GM19372 (cell line): ENCODE results near the gene NTN5.
"Not testable (repeated sequence)": the region's sequence is repeated elsewhere in the genome, so short reads cannot be mapped to it uniquely, and the experiment has no call there.

Source experiments
- ATAC-seq: cut with Tn5 transposase; IDR thresholded peaks from one replicate; pipeline ENCODE4 v1.9.1; 2021; ENCODE audit warnings: mild to moderate bottlenecking, low read depth, moderate library complexity; ENCODE audit not compliant: unreplicated experiment

NTN5 gene

DNA sequence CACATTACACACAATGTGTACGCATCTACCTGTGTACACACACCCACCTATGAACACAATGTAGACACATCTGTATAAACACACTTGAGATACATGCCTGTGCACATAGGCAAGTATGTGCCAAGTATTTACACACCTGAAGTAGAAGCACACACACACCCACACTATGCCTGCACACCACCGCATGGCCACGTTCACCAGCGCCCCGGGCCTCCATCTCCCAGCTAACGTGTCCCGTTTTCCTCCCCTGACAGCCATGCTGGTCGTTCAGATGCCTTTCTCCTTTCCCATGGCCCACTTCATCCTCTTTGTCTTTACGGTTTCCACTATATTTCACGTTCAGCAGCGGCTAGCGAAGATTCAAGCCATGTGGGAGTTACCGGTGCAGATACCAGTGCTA lies 29.9 kb upstream of the NTN5 start:
- no peak for ATAC-seq

DNA sequence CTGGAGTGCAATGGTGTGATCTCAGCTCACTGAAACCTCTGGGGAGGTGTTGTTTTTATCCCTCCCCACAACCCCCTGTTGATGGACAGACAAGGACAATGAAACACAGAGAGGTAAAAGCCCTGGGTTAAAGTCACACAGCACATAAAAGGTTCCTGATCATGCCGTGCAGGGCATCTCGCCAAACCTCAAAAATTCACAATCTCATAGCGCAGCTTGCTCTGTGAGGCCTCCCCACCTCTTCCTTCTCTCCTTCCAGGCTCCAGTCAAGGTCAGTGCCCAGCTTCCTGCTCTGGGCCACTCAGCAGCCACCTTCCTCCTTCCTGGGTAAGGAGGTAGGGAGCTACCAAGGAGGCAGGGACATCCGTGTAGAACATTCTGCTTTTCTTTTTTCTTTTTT lies 25.2 kb upstream of the NTN5 start:
- ATAC-seq: no peak

DNA sequence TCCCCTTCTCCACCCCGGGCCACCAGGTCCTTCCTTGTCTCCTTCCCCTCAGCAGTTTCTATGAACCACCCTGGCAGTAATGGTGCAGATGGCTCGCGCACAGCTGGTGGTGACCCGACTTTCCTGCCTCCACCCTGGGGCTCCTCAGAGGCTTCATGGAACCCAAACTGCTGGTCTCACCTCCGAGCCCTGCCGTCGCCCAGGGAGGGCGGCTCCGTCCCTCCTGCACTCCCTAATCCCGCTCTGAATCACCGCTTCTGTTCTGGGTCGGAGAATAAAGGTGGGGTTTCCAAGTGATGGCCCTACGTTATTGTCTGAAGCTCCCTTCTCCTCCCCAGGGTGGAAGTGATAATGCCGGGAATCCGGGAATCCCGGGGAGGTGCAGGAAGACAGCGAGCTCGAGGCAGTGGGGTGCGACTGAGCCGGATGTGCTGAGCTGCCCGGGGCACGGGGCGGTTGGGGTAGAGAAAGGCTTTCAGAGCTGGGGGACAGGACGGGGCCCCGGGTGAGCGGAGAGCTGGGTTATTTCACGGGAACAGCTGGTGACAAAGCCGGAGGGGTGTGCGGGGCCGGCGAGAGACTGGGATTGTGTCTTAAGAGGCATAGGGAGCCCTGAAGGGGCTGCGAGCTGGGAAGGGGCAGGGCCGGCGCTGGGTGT lies 23.7 kb upstream of the NTN5 start:
- no peak for ATAC-seq

DNA sequence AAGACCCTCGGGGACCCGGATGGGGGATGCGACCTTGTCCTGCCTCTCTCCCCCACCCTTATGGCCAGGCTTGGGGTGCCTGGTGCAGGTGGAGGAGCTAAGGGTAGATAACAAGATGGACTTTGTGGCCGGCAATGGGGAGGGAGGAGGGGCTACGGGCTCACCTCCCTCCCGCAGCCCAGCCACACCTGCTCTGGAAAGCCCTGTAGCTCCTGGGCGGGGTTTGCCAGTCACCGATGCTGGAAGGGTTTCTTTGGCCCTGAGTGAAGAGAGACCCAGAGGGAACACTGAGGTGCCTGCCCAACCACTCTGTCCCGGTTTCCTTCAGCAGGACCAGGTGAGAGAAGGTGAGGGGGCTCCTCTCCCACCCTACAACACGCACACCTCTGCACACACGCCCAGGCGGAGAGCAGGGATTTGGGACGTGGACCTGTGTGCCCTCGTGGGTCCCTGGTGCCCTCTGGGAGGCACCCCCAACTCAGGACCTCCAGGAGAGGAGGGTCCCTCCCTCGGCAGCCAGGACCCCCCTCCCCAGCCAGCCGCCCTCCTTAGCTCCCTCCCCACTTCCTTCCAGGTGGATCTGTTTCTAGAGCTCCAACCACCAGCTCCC lies 23.0 kb upstream of the NTN5 start, which contains the start of gene FUT2:
TSS of gene FUT2 (plus strand) at position 229 of the 610 bp plus-strand sequence. CDS start 6,986 bp downstream, outside the sequence.
- ATAC-seq: no peak

DNA sequence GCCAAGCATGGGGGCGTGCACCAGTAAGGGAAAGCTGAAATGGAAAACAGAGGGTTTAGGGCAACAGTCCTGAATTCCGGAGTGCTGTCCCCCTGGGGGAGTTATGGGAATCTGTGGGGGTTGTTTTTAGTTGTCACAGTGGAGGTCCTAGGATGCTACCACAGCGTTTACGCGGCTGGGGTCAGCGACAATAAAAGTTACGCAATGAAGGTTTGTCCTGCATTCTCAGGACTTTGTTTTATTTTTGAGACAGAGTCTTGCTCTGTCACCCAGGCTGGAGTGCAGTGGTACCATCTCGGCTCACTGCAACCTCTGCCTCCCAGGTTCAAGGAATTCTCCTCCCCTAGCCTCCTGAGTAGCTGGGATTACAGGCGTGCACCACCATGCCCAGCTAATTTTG lies 20.8 kb upstream of the NTN5 start:
- ATAC-seq: not testable (repeated sequence)

DNA sequence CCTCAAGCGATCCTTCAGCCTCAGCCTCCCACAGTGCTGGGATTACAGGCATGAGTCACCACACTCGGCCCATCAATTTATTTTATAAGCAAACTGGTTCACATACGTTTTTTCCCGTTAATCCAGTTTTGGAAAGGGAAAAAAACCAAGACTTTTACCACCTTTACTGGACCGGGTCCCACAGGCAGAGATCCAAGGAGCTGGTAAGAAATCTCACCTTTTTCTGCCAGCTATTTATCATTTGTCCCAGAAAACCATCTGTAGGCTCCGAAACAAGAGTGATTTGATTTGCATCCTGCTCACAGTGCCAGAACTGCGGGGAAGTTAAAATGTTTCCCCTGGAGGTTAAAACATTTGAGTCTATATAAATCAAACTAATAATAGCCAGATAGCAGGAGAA lies 16.6 kb upstream of the NTN5 start:
- no peak for ATAC-seq

DNA sequence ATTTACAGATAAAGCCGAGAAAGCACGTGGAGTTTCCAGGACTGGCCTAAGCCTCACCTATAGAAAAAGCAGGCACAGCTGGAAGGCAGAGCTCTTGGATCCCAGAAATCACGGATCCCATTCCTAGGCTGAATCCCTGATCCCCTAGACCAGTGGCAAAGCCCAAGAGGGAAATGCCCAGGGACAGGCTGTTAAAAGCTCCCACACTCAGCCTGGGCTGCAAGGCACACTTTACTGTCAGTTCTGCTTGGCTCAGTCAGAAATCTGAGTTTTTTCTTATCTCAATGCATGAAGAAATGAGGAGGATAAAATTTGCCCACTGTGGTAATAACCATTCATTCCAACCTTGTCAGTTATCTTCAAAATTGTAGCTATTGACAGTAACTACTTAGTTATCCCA lies 15.0 kb upstream of the NTN5 start:
- ATAC-seq: no peak

DNA sequence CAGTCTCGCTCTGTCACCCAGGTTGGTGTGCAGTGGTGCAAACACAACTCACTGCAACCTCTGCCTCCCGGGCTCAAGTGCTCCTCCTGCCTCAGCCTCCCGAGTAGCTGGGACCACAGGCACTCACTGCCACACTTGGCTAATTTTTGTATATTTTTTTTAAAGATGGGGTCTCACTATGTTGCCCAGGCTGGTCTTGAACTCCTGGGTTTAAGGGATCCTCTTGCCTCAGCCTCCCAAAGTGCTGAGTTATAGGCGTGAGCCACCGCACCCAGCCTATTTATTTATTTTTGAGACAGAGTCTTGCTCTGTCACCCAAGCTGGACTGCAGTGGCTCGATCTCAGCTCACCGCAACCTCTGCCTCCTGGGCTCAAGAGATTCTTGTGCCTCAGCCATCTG lies 13.8 kb upstream of the NTN5 start:
- not testable (repeated sequence) for ATAC-seq

DNA sequence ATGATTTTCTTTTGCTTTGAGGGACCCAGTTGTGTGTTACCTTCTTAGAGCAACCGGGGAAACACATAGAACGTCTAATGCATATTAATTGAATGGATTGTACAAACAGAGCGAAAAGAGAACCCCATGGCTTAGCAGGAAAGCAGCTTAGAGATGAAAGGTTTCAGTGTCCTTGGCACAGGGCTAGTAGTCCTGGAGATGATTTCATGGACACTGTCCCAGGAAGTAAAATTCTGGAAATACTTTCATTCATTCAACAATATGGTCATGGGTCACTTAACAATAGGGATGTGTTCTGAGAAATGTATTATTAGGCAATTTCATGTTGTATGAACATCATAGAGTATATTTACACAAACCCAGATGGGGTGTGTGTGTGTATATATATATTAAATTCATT lies 13.3 kb upstream of the NTN5 start:
- no peak for ATAC-seq

DNA sequence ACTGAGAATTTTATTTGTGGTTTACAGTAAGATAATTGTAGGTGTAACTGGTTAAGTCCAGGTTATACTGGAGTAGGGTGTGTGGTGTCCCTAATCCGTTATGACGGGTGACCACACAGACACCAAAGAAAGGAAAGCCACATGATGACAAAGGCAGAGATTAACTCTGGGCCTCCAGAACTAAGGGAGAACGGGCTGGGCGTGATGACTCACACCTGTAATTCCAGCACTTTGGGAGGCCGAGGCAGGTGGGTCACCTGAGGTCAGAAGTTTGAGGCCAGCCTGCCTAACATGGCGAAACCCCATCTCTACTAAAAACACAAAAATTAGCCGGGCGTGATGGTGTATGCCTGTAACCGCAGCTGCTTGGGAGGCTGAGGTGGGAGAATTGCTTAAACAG lies 12.8 kb upstream of the NTN5 start:
- ATAC-seq: no peak

DNA sequence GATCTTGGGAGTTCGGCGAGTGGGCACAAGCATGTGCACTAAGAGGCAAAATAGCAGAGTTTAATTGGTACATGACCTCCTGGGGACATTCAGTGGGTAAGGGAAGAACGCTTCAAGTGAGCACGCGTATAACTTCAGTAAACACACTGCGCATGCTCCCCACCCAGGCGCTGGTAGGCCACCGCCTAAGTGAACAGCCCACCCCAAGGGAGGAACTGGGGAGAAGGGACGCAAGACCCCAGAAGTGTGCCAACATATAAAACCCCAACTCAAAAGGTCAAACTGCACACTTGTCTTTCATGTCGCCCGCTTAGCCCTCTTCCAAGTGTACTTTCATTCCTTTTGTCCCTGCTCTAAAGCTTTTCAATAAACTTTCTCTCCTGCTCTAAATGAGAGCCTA lies 10.5 kb upstream of the NTN5 start:
- no peak for ATAC-seq

DNA sequence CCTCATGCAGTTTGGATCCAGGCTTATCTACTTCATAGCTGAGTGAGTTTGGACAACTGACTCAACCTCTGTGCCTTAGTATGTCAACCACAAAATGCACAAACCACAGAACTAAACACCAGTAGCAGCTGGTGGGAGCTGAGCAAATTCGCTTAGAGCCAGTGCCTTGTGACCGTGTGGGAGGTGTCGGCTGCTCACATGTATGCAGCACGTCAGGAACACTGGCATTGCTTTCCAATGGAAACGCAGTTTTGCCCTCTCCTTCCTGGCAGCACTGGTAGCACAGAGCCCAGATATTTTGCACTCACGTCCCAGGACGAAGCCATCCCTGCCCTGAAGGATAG lies 8.3 kb upstream of the NTN5 start:
- ATAC-seq: no peak

DNA sequence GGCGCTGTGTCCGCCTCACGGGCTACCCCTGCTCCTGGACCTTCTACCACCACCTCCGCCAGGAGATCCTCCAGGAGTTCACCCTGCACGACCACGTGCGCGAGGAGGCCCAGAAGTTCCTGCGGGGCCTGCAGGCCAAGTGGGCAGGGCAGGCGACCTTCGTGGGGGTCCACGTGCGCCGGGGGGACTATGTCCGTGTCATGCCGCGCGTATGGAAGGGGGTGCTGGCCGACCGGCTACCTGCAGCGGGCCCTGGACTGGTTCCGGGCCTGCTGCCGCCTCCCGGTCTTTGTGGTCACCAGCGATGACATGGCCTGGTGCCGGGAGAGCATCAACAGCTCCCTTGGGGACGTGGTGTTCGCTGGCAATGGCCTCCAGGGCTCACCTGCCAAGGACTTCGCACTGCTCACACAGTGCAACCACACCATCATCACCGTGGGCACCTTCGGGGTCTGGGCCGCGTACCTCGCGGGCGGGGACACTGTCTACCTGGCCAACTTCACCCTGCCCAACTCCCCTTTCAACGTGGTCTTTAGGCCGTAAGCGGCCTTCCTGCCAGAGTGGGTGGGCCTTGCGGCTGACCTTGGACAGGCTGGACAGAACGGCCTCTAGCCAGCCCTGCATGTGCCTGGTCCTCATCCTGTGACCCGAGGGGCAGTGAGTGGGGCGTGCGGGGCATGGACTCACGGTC lies 7.8 kb upstream of the NTN5 start:
- ATAC-seq: no peak

DNA sequence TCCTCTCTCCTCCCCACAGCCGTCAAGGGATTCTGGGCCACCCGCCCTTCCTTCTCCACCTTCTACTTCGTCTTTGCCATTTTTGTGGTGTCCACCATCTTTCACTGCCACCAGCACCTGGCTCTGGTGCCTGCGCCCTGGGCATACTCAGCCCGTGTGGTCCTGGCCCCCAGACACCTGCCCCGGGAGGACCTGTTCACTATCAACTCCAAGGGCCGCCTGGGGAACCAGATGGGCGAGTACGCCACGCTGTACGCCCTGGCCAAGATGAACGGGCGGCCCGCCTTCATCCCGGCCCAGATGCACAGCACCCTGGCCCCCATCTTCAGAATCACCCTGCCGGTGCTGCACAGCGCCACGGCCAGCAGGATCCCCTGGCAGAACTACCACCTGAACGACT lies 7.2 kb upstream of the NTN5 start:
- ATAC-seq: not testable (repeated sequence)

DNA sequence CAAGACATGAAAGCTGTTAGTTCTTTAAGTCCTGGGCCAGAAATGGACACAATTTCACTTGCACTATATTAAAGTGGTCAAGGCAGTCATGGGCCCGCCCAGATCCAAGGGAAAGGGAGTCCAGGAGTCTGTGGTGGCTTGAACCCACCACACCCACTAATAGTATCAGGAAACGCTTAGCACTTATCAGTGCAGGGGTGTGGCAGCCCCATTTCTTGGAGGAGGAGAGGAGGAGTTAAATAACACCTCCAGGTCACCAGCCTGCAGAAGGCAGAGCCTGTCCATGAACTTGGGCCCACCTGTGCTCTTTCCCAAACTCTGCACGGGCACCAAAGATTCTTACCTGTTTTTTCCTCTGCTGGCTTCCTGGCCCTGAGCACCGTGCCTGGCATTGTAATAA lies 5.4 kb upstream of the NTN5 start:
- ATAC-seq: no peak

DNA sequence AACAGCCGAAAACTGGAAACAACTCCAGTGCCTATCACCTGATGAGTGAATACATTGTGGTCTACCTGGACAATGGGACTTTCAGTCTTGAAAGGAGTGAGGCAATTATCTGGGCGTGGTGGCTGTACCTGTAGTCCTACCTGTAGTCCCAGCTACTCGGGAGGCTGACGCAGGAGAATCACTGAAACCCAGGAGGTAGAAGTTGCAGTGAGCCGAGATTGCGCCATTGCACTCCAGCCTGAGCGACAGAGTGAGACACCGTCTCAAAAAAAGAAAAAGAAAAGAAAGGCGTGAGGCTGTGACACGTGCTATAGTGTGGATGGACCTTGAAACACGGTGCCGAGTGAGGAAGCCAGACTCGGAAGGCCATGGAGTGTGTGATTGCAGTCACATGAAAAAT lies 4.1 kb upstream of the NTN5 start:
- no peak for ATAC-seq

DNA sequence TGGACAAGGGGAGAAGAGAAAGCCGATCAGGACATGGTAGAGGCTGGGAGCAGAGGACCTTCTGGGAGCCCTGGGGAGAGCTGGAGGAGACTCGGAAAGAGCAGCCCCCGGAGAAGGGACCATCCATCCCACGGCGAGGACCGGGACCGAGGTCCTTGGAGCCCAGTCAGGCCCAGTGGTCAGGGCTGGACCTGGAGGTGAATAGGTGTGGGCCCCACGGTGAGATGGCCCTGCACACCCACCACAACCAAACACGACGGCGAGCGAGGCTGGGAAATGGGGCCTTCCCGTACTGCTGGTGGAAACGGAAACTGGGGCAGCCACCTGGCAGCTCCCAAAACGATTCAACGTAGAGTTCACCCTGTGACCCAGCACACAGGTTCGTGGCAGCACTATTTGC lies 3.7 kb upstream of the NTN5 start:
- ATAC-seq: no peak

DNA sequence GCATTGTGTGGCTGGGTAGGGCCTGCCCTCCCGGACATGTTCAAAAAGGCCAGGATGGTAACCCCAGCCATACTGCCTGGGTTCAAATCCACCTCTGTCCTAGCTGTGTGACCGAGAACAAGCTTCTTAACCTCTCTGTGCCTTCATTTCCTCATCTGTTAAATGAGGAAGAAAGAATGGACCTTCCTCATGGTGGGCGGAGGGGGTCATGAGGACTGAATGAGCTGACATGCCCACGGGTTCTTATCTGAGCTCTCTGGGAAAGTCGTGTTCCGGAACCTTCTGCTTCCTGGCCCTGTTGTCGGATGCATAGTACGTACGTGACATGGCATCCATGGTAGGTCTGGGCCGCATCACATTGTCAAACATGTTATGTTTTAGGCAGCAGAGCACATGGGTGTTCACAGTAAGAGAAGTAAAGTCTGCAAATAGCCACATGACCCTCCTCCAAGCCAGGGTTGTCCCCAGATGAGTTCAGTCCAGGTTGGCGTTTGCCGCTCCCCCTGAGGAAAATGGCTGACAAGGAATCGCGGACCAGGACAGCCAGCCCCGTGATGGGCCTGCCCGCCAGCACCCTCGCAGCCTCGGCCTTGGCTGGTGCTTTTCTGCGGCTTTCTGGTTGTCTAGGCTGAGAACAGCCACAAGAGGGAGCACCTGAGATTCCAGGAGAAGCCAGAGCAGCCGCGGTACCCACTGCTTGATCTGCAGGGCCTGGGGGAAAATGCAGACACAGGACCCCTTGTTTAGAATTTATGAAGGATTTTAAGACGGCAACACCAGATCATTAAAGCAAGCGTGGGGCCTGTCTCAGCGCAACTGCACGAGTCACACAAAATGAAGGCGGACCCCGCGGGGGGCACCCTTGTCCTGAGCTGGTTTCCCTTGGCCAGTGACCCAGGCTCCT lies 2.4 kb upstream of the NTN5 start:
- no peak for ATAC-seq

DNA sequence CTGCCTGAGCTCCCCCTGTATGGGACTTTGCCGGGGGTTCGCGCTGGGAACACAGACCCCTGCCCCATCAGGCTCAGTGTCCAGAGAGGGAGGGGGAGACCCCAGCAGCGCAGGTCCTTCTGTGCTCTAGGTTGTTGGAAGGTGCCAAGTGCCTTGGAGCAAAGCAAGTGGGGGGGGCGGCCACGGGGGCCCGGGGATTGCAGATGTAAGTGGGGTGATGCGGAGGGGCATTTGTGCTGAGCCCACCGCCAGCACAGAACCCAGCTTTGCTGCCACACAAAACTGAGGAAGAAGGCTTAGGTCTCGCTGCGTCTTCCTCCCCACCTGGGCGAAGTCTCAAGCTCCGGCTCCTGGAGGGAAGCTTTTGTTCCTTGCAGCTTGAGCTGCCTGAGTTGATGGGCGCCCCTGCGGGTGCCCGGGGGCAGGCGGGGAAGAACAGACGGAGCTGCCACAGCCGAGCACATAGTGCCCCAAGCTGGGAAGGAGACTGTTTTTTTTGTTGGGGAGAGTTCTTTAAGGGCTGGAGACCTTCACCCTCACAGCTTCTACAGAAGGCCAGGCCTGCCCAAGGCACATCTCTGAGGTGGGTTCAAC lies 1.5 kb upstream of the NTN5 start:
- ATAC-seq: no peak

DNA sequence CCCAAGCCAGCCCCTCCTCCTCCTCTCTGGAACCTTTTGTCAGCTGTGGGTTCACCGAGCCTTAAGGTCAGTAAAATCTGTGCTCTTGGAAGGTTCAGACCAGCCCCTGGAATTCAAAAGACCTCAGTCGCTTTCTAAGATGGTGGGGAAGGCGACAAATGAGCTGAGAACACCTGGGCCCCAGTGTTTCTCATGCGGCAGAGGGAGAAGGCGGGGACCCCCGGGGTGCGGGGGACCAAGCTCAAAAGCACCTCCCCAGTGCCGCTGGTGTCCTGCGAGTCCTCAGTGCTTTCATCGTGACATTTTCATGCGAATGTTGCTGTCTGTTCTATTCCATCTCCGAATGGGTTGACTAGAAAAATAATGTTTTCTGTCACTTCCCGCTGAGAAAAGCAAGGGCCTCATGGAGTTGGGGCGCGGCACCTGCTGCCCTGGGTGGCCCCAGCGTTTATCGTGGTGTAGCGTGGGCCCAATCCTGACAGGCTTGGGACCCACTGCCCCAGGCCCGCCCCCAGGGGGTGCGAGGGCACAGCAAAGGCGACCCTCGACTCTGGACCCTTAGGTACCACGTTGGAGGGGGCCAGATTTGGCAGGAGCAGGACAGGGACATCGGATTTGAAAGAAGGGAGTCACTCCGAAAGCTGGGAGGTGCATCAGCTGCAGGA lies 751 bp upstream of the NTN5 start:
- ATAC-seq: no peak
